ENCODE results near the gene XPO1.
"Not testable (repeated sequence)": the region's sequence is repeated elsewhere in the genome, so short reads cannot be mapped to it uniquely, and the experiment has no call there.

XPO1 gene, protein sequence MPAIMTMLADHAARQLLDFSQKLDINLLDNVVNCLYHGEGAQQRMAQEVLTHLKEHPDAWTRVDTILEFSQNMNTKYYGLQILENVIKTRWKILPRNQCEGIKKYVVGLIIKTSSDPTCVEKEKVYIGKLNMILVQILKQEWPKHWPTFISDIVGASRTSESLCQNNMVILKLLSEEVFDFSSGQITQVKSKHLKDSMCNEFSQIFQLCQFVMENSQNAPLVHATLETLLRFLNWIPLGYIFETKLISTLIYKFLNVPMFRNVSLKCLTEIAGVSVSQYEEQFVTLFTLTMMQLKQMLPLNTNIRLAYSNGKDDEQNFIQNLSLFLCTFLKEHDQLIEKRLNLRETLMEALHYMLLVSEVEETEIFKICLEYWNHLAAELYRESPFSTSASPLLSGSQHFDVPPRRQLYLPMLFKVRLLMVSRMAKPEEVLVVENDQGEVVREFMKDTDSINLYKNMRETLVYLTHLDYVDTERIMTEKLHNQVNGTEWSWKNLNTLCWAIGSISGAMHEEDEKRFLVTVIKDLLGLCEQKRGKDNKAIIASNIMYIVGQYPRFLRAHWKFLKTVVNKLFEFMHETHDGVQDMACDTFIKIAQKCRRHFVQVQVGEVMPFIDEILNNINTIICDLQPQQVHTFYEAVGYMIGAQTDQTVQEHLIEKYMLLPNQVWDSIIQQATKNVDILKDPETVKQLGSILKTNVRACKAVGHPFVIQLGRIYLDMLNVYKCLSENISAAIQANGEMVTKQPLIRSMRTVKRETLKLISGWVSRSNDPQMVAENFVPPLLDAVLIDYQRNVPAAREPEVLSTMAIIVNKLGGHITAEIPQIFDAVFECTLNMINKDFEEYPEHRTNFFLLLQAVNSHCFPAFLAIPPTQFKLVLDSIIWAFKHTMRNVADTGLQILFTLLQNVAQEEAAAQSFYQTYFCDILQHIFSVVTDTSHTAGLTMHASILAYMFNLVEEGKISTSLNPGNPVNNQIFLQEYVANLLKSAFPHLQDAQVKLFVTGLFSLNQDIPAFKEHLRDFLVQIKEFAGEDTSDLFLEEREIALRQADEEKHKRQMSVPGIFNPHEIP (N-terminal part only)

DNA sequence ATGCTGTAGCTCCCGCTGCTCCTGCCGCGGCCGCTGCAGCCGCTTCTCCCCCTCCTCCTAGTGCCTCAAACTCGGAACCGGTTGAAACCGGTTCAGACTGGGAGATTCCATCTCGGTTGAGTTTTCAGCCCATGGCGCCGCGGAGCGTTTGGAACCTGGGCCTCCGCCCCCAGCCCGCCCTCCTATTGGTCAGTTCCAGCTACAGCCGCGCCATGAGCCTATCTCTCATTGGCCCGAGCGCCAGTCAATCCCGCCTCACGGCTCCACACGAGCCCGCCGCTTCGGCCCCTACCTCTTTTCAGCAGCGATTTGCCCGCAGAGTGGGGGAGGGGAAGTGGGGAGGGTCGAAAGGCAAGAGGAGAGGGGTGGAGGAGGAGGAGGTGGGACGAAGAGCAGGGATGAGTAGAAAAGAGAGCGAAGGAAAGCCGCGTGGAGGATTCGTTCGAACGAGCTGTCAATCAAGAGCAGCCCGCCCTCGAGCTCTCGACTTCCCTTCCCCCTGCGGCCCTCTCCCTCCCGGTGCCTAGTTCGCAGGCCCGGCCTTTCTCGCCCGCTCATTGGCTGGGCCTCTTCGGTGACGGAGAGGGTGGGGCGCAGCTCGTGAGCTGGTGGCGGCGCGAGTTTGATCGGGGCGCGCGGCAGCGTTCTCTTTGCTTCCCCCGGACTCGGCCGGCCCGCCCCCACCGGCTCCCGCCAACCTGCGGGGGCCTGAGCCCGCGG is at the start of gene XPO1:
Gene XPO1 (minus strand): TSS at position 157 of the 720 bp plus-strand sequence. CDS start 4,459 bp downstream, outside the sequence.
- peak; percentile 99 for DNase-seq (ENCODE audit: low read depth)

DNA sequence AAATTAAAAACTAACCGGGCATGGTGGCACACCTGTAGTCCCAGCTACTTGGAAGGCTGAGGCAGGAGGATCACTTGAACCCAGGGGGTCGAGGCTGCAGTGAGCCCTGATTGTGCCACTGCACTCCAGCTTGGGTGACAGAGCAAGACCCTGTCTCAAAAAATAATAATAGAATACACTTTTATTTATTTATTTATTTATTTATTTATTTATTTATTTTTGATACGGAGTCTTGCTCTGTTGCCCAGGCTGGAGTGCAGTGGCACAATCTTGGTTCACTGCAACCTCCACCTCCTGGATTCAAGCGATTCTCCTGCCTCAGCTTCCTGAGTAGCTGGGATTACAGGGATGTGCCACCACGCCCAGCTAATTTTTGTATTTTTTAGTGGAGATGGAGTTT is 48.8 kb upstream of the XPO1 start:
- DNase-seq (ENCODE audit: low read depth) = not testable (repeated sequence)

DNA sequence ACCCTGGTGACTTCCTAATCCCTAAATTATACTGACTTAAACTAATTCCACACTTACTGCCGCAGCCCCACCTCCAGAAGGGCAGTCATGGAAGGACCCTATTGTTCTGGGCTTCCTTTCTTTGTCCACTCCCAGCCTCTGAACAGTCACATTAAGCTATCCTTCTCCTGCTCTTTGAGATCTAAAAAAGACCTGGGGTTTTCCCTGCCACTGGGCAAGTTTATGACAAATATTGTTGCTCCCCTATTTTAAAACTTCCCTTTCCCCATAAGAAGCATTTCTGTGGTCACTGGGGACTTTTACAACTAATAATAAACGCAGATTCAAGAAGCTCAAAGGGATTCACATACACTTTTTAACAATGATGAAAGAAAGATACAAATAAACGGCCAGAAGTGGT is 47.2 kb upstream of the XPO1 start:
- no peak for DNase-seq (ENCODE audit: low read depth)

DNA sequence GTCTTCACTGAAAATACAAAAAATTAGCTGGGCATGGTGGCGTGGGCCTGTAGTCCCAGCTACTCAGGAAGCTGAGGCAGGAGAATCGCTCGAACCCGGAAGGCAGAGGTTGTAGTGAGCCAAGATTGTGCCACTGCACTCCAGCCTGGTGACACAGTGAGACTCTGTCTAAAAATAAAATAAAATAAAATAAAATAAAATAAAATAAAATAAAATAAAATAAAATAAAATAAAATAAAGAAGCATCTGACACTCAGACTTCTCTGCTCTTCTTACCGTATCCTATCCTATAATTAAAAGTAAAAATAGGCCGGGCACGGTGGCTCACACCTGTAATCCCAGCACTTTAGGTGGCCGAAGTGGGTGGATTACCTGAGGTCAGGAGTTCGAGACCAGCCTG is 46.2 kb upstream of the XPO1 start:
- DNase-seq (ENCODE audit: low read depth) = not testable (repeated sequence)

DNA sequence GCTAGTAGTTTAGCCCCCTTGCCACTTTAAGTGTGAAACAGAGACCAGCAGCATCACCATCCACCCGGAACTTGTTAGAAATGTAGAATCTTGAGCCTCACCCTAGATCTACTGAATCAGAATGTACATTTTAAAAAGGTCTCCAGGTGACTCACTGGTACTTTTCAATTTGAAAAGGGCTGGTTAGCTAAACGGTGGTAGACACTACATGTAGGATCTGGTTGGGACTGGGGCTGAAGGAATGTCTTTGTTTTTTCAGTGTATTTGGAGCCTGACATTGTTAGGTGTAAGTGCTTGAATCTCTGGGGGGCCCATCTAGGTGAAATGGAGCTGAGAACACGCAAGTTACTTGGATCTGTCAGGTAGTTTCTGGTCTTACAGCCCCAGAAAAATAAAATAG is 44.0 kb upstream of the XPO1 start:
- DNase-seq (ENCODE audit: low read depth) = no peak

- DNase-seq (ENCODE audit: low read depth) = no peak
These were observed 43.6 kb upstream of the XPO1 start for GRCh38 chr2:61581716-61582115.

GRCh38 chr2:61575447-61575859 is 37.3 kb upstream of the XPO1 start:
- no peak for DNase-seq (ENCODE audit: low read depth)

- DNase-seq (ENCODE audit: low read depth) = no peak
These were observed 28.4 kb upstream of the XPO1 start for GRCh38 chr2:61566566-61566965.

- DNase-seq (ENCODE audit: low read depth) = no peak
These were observed 24.5 kb upstream of the XPO1 start for GRCh38 chr2:61562615-61563014.

DNA sequence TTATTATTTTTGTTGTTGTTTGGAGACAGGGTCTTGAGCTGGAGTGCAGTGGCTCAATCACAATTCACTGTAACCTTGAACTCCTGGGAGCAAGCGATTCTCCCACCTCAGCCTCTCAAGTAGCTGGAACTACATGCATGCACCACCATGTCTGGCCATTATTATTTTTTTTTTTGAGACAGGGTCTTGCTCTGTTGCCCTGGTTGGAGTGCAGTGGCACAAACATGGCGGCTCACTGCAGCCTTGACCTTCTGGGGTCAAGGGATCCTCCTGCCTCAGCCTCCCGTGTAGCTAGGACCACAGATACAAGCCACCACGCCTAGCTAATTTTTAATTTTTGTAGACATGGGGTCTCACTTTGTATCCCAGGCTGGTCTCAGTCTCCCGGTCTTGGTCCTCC is 20.0 kb upstream of the XPO1 start:
- DNase-seq (ENCODE audit: low read depth) = no peak

GRCh38 chr2:61557381-61557780 is 19.2 kb upstream of the XPO1 start:
- DNase-seq (ENCODE audit: low read depth) = peak; percentile 5

DNA sequence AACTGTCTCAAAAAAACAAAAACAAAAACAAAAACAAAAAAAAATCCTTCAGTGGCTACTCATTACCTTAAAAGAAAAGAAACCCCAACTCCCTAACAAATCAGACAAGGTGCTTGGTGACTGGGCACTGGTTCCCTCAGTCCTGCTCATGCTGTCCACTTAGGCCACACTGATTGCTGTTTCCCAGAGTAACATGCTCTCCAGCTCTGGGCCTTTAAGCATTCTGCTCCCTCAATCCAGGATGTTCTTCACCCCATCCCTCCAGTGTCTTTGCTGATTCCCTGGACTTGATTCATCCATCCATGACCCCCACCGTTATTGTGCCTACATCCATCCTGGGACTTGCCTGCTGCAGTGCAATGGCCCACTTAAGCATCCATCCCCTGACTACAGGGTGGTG is 16.4 kb upstream of the XPO1 start:
- DNase-seq (ENCODE audit: low read depth) = no peak

GRCh38 chr2:61550375-61551209 is 12.4 kb upstream of the XPO1 start:
- no peak for DNase-seq (ENCODE audit: low read depth)

GRCh38 chr2:61549546-61549945 is 11.4 kb upstream of the XPO1 start:
- no peak for DNase-seq (ENCODE audit: low read depth)

DNA sequence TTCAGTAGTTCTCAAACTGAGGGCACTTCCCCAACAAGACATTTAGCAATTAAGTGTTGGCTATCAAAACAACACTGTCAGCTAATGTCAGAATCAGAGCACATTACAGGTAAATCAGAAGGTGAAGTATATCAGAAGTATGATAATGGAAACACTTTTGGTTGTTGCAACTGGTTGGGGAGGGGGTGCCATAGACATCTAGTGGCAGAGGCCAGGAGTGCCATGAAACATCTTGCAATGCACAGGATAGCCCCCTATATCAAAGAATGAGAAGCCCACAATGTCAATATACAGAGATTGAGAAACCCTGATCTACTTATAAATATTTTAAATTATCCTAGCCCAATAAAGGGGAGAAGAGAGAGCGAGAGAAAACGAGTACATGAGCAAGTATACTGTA is 4.9 kb upstream of the XPO1 start:
- DNase-seq (ENCODE audit: low read depth) = no peak

DNA sequence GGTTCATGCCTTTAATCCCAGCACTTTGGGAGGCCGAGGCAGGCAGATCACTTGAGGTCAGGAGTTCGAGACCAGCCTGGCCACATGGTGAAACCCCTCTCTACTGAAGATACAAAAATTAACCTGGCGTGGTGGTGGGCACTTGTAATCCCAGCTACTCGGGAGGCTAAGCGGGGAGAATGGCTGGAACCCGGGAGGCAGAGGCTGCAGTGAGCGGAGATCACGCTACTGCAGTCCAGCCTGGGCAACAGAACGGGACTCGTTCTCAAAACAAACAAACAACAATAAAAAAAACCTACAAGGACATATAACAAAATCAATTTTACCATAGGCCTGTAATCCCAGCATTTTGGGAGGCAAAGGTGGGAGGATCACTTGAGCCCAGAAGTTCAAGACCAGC is 2.0 kb upstream of the XPO1 start:
- not testable (repeated sequence) for DNase-seq (ENCODE audit: low read depth)

GRCh38 chr2:61538920-61539520 is 864 bp upstream of the XPO1 start:
- no peak for DNase-seq (ENCODE audit: low read depth)

- DNase-seq (ENCODE audit: low read depth) = no peak
These were observed 281 bp downstream of the XPO1 start for GRCh38 chr2:61537950-61538199.

DNA sequence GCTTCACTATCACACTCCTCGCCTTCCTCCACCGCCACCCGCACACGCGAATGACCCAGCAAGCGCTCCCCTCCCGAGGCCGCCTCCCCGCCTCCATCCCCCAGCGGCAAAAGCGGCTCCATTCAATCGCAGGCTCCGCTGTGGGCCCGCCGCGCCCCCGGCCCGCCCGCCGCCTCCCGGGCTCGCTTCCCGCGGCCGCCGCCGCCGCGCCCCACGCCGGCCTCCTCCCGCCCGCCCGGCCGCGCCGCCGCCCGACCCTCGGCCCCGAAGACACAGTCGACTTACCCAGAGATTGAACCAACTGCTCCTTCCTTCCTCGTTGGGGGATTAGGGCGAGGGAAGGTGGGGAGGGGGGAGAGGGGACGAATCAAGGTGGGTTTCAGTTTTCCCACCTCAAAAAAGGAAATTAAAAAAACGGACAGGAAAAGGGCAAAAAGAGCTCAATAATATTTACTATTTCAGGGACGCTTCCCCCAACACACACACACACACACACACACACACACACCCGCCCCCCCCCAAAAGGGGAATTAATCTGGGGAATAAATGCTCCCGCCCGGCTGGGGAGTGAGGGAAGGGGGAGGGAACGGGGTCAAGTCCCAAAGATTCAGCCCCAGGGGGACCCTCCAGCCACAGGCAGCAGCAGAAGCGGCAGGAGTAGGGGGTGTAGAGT is 743 bp downstream of the XPO1 start:
- DNase-seq (ENCODE audit: low read depth) = peak; percentile 40

GRCh38 chr2:61536572-61537276 is 1.4 kb downstream of the XPO1 start:
- peak; percentile 93 for DNase-seq (ENCODE audit: low read depth)

All from EH (cell line).